Heart left ventricle (tissue), 13 donors: ENCODE data around the gene SPNS3.

Source experiments
- POLR2A ChIP-seq, 2 donors: fragments of 450-650 bp; IDR thresholded peaks; one replicate each; pipeline ENCODE4 v1.6.1; 2017; ENCODE audit warnings: antibody characterized with exemption in 2 of 2, mild to moderate bottlenecking in 2 of 2, moderate library complexity in 2 of 2
- TF ChIP-seq, protein P1 (sequence below), 12 donors: fragments of 200-600 bp; sonication (generic) in 4 of 12; IDR thresholded peaks; one replicate each; pipeline versions ENCODE4 v1.5.0 to v1.8.0; 2018 to 2022; ENCODE audit warnings: antibody characterized with exemption in 12 of 12, mild to moderate bottlenecking in 5 of 12
- donor health status: ischemic (EF 13 %, LVEDD 7.1; RV severe dilation, severe dysfunction).
- donor health status: DM: no; HTN: yes; CAD: no.
- donor health status: DM: no; HTN: no; CAD: no.
- donor health status: ischemic (EF 25% LVEDD 6.9; RV normal size, moderate dysfunction).
- donor health status: ischemic (EF 25% LVEDD 5.7; RV mildly dilated, moderate dysfunction).
- donor health status: ischemic (EF 35%, LVEDD 5.7; RV mildly dilated, moderate dysfunction).
- donor health status: nonischemic (EF 11% LVEDD 7.7; RV severe dilation, severe dysfunction).
- donor health status: DM: yes; HTN: yes; CAD: no.
- donor health status: PGD.
- donor health status: ischemic (EF 29% LVEDD 5.4; RV normal size, mild dysfunction).
- donor health status: nonischemic (EF 23%, LVEDD 6.1; RV moderate dilation, normal function).

DNA sequence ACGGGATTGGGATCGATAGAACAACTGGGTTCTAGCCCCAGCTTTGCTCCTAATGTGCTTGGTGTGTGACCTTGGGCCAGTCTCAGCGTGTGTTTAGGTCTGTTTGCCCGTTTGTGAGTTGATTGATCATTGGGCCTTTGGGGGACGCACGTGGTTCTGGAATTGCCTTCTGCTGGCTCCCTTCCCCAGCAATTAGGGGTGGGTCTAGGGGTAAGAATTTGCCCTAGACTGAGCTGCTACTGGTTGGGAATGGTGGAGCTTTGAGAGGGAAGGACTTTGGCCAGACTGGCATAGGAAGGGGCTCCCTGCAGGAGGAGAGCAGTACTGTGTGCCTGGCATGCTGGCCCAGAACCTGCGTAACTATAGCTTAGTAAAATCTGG lies 66.4 kb downstream of the SPNS3 start:
- TF ChIP-seq, protein P1, sequence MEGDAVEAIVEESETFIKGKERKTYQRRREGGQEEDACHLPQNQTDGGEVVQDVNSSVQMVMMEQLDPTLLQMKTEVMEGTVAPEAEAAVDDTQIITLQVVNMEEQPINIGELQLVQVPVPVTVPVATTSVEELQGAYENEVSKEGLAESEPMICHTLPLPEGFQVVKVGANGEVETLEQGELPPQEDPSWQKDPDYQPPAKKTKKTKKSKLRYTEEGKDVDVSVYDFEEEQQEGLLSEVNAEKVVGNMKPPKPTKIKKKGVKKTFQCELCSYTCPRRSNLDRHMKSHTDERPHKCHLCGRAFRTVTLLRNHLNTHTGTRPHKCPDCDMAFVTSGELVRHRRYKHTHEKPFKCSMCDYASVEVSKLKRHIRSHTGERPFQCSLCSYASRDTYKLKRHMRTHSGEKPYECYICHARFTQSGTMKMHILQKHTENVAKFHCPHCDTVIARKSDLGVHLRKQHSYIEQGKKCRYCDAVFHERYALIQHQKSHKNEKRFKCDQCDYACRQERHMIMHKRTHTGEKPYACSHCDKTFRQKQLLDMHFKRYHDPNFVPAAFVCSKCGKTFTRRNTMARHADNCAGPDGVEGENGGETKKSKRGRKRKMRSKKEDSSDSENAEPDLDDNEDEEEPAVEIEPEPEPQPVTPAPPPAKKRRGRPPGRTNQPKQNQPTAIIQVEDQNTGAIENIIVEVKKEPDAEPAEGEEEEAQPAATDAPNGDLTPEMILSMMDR (IDR thresholded peaks at IDR 0.05) = no peak
- no peak for TF ChIP-seq POLR2A (IDR thresholded peaks at IDR 0.05)
